CD8-positive, alpha-beta memory T cell (primary cell): ENCODE measurements around the gene RTN4RL2. TPM values are rescaled to one million over a fixed set of nuclear protein-coding genes. Genes with fewer than 3 reads are reported as not detected.
A peak's percentile ranks its signal among the peaks of the same experiment; 100 is the strongest.

Experiments
- CTCF ChIA-PET: fragments of 350-600 bp; sonication (Branson Sonifier 250); formaldehyde crosslinking; loops from one replicate; lab custom pipeline; 2021; ENCODE audit warnings: antibody characterized with exemption; lab: Charles Lee
- POLR2A ChIA-PET: fragments of 350-600 bp; sonication (Branson Sonifier 250); formaldehyde crosslinking; loops from one replicate; lab custom pipeline; 2021; ENCODE audit warnings: antibody characterized with exemption; lab: Charles Lee
- DNase-seq, 5 donors: peaks; one replicate each; pipeline versions ENCODE4 v3.0.0 to v3.0.0-alpha.2; 2020 to 2022; ENCODE audit warnings: mixed read lengths in 1 of 5
- H3K27ac ChIP-seq: one replicate; pipeline ENCODE4 v1.7.0; 2013; ENCODE audit warnings: low read depth, mild to moderate bottlenecking, low read length, moderate library complexity
- H3K27me3 ChIP-seq: 2 replicates; pipeline ENCODE4 v1.7.0; 2013; ENCODE audit warnings: low read length, mild to moderate bottlenecking; ENCODE audit not compliant: insufficient read depth, poor library complexity, severe bottlenecking
- H3K36me3 ChIP-seq: 2 replicates; pipeline ENCODE4 v1.7.0; 2013; ENCODE audit warnings: mild to moderate bottlenecking, low read length, moderate library complexity; ENCODE audit not compliant: insufficient read depth
- H3K4me1 ChIP-seq: 2 replicates; pipeline ENCODE4 v1.7.0; 2013; ENCODE audit warnings: mild to moderate bottlenecking, low read length, moderate library complexity; ENCODE audit not compliant: insufficient read depth
- H3K4me3 ChIP-seq: 2 replicates; pipeline ENCODE4 v1.7.0; 2013; ENCODE audit warnings: mild to moderate bottlenecking, low read length
- H3K9me3 ChIP-seq: 2 replicates; pipeline ENCODE4 v1.7.0; 2013; ENCODE audit warnings: mild to moderate bottlenecking, low read length
- H3K27ac Mint-ChIP-seq, 8 donors: one replicate each; pipeline ENCODE4 v1.8.0; 2020 to 2021; ENCODE audit warnings: mixed read lengths in 8 of 8, mild to moderate bottlenecking in 6 of 8, inconsistent platforms in 3 of 8, moderate library complexity in 3 of 8
- H3K27me3 Mint-ChIP-seq, 2 donors: one replicate each; pipeline ENCODE4 v1.8.0; 2020 to 2021; ENCODE audit warnings: mixed read lengths in 2 of 2, mild to moderate bottlenecking in 1 of 2, moderate library complexity in 1 of 2
- H3K36me3 Mint-ChIP-seq, 3 donors: one replicate each; pipeline ENCODE4 v1.8.0; 2020 to 2021; ENCODE audit warnings: mixed read lengths in 3 of 3, inconsistent platforms in 1 of 3, mild to moderate bottlenecking in 1 of 3
- H3K4me1 Mint-ChIP-seq, 3 donors: one replicate each; pipeline ENCODE4 v1.8.0; 2020 to 2021; ENCODE audit warnings: mixed read lengths in 3 of 3, inconsistent platforms in 1 of 3, mild to moderate bottlenecking in 1 of 3
- H3K4me3 Mint-ChIP-seq, 7 donors: one replicate each; pipeline ENCODE4 v1.8.0; 2020 to 2021; ENCODE audit warnings: mixed read lengths in 7 of 7, mild to moderate bottlenecking in 6 of 7, moderate library complexity in 4 of 7, inconsistent platforms in 2 of 7
- H3K9me3 Mint-ChIP-seq, 5 donors: one replicate each; pipeline ENCODE4 v1.8.0; 2020 to 2022; ENCODE audit warnings: mixed read lengths in 5 of 5, mild to moderate bottlenecking in 3 of 5, moderate library complexity in 2 of 5, inconsistent platforms in 1 of 5
- polyA plus RNA-seq: library from polyadenylated mRNA; unstranded; fragments of 300-500 nt; fragmentation: Illumina TruSeq; gene quantifications from one replicate; pipeline ENCODE4 v1.2.3, GENCODE V29; 2021
- total RNA-seq, 2 experiments: library from RNA; stranded (reverse); gene quantifications; one replicate each; pipeline ENCODE4 v1.2.3, GENCODE V29; 2021

The RTN4RL2 gene
- total and polyA plus RNA-seq, 3 experiments from 2014 or later: 0.24 to 0.28 (median 0.27) TPM

- H3K36me3 ChIP-seq: peaks cover 22% of the 10 kb centered on the region
- no peak overlapping the region for H3K27ac ChIP-seq
- no peak overlapping the region for H3K4me3 ChIP-seq
- no peak for DNase-seq
- no peaks in the 10 kb centered on the region for H3K9me3 Mint-ChIP-seq
- ChIA-PET CTCF (interaction anchor here (1.8 kb wide), 1 partner anchor 37 kb away, joined by 9 read pairs; no protein-coding TSS in a partner anchor), POLR2A (interaction anchor here (0.6 kb wide), 1 partner anchor 29 kb away, joined by 5 read pairs; no protein-coding TSS in a partner anchor)
- H3K27me3 Mint-ChIP-seq: no peaks in the 10 kb centered on the region
- no peak overlapping the region for H3K4me3 Mint-ChIP-seq
- H3K4me1 ChIP-seq: peaks cover 25% of the 10 kb centered on the region
- H3K9me3 ChIP-seq: no peaks in the 10 kb centered on the region
- H3K36me3 Mint-ChIP-seq: peaks cover 2 to 49% (median 9%) of the 10 kb centered on the region in 3 donors
- H3K27me3 ChIP-seq: no peaks in the 10 kb centered on the region
- peaks cover 39 to 58% (median 49%) of the 10 kb centered on the region in 3 donors for H3K4me1 Mint-ChIP-seq
- H3K27ac Mint-ChIP-seq: peak overlapping the region in 2 of 8 donors; percentile 15 to 56
Measured at GRCh38 chr11:57421066-57421465, 39.3 kb upstream of the RTN4RL2 start.

- peak overlapping the region in 1 of 7 donors; percentile 28 for H3K4me3 Mint-ChIP-seq
- no peaks in the 10 kb centered on the region for H3K9me3 Mint-ChIP-seq
- peak overlapping the region in 5 of 8 donors; percentile 43 to 96 (median 56) for H3K27ac Mint-ChIP-seq
- H3K4me3 ChIP-seq: no peak overlapping the region
- H3K27me3 ChIP-seq: no peaks in the 10 kb centered on the region
- H3K4me1 Mint-ChIP-seq: peaks cover 45 to 65% (median 56%) of the 10 kb centered on the region in 3 donors
- peaks cover 0 to 42% (median 9%) of the 10 kb centered on the region in 3 donors for H3K36me3 Mint-ChIP-seq
- H3K36me3 ChIP-seq: peaks cover 14% of the 10 kb centered on the region
- ChIA-PET POLR2A (interaction anchor here (0.6 kb wide), 1 partner anchor 28 kb away, joined by 5 read pairs; no protein-coding TSS in a partner anchor), CTCF (interaction anchor here (1.8 kb wide), 1 partner anchor 36 kb away, joined by 9 read pairs; no protein-coding TSS in a partner anchor)
- DNase-seq: no peak
- H3K27ac ChIP-seq: no peak overlapping the region
- peaks cover 30% of the 10 kb centered on the region for H3K4me1 ChIP-seq
- no peaks in the 10 kb centered on the region for H3K9me3 ChIP-seq
- no peaks in the 10 kb centered on the region for H3K27me3 Mint-ChIP-seq
Measured at GRCh38 chr11:57421805-57422204, 38.5 kb upstream of the RTN4RL2 start.

GRCh38 chr11:57422669-57423068 is 37.7 kb upstream of the RTN4RL2 start:
- no peaks in the 10 kb centered on the region for H3K9me3 Mint-ChIP-seq

GRCh38 chr11:57424137-57424791 is 36.1 kb upstream of the RTN4RL2 start:
- Histone ChIP-seq H3K27me3 (no peaks in the 10 kb centered on the region), H3K36me3 (no peaks in the 10 kb centered on the region), H3K4me1 (peaks cover 35% of the 10 kb centered on the region), H3K9me3 (no peaks in the 10 kb centered on the region), H3K27ac (peak overlapping the region; percentile 68), H3K4me3 (peak overlapping the region; percentile 43)
- Mint-ChIP-seq H3K27ac (peak overlapping the region; percentile 92 to 97 (median 96)), H3K9me3 (no peaks in the 10 kb centered on the region), H3K36me3 (peaks cover 0 to 26% (median 2%) of the 10 kb centered on the region in 3 donors), H3K27me3 (no peaks in the 10 kb centered on the region), H3K4me3 (peak overlapping the region; percentile 75 to 94 (median 90)), H3K4me1 (peaks cover 52 to 70% (median 64%) of the 10 kb centered on the region in 3 donors)
- ChIA-PET CTCF (interaction anchor here (0.7 to 6.1 kb wide), 4 partner anchors 33 to 199 kb away, joined by 3 to 62 read pairs (median 4); partner anchors contain the start of gene UBE2L6), POLR2A (interaction anchor here (1.9 kb wide), 1 partner anchor 34 kb away, joined by 9 read pairs; no protein-coding TSS in a partner anchor)
- no peak for DNase-seq

More at GRCh38 chr11:57422669-57423068, 37.7 kb upstream of the RTN4RL2 start:
- Histone ChIP-seq H3K27me3 (no peaks in the 10 kb centered on the region), H3K9me3 (no peaks in the 10 kb centered on the region), H3K4me3 (no peak overlapping the region), H3K4me1 (peaks cover 35% of the 10 kb centered on the region), H3K36me3 (peaks cover 6% of the 10 kb centered on the region), H3K27ac (no peak overlapping the region)
- Mint-ChIP-seq H3K4me1 (peaks cover 52 to 73% (median 63%) of the 10 kb centered on the region in 3 donors), H3K27me3 (no peaks in the 10 kb centered on the region), H3K27ac (peak overlapping the region; percentile 61 to 97 (median 90)), H3K36me3 (peaks cover 0 to 33% (median 3%) of the 10 kb centered on the region in 3 donors), H3K4me3 (peak overlapping the region in 2 of 7 donors; percentile 14 to 27)
- DNase-seq: no peak
- POLR2A ChIA-PET: no interaction called here
- CTCF ChIA-PET: interaction anchor here (1.8 kb wide), 1 partner anchor 35 kb away, joined by 9 read pairs; no protein-coding TSS in a partner anchor

- peaks cover 52 to 69% (median 64%) of the 10 kb centered on the region in 3 donors for H3K4me1 Mint-ChIP-seq
- POLR2A ChIA-PET: interaction anchor here (1.9 to 2.2 kb wide), 2 partner anchors 33 to 90 kb away, joined by 6 to 9 read pairs; partner anchors contain the start of gene SSRP1
- Histone ChIP-seq H3K27me3 (no peaks in the 10 kb centered on the region), H3K27ac (peak overlapping the region; percentile 68), H3K9me3 (no peaks in the 10 kb centered on the region), H3K36me3 (no peaks in the 10 kb centered on the region), H3K4me1 (peaks cover 35% of the 10 kb centered on the region), H3K4me3 (peak overlapping the region; percentile 43)
- no peaks in the 10 kb centered on the region for H3K27me3 Mint-ChIP-seq
- H3K27ac Mint-ChIP-seq: peak overlapping the region; percentile 92 to 97 (median 96)
- no peaks in the 10 kb centered on the region for H3K9me3 Mint-ChIP-seq
- CTCF ChIA-PET: interaction anchor here (1.1 to 6.1 kb wide), 5 partner anchors 32 to 143 kb away, joined by 4 to 62 read pairs (median 4); partner anchors contain the start of genes RTN4RL2 and UBE2L6
- peak overlapping the region; percentile 75 to 94 (median 90) for H3K4me3 Mint-ChIP-seq
- DNase-seq: peak; percentile 63 to 96 (median 80)
- peaks cover 0 to 24% (median 2%) of the 10 kb centered on the region in 3 donors for H3K36me3 Mint-ChIP-seq
Measured at GRCh38 chr11:57424792-57425564, 35.4 kb upstream of the RTN4RL2 start.

- Histone ChIP-seq H3K9me3 (no peaks in the 10 kb centered on the region), H3K27ac (peak overlapping the region; percentile 68), H3K27me3 (no peaks in the 10 kb centered on the region), H3K4me1 (peaks cover 35% of the 10 kb centered on the region), H3K36me3 (no peaks in the 10 kb centered on the region), H3K4me3 (peak overlapping the region; percentile 43)
- H3K9me3 Mint-ChIP-seq: no peaks in the 10 kb centered on the region
- ChIA-PET CTCF (interaction anchor here (1.0 to 6.1 kb wide), 7 partner anchors 31 to 142 kb away, joined by 3 to 62 read pairs (median 4); partner anchors contain the start of genes RTN4RL2 and UBE2L6), POLR2A (interaction anchor here (1.9 to 2.2 kb wide), 2 partner anchors 33 to 90 kb away, joined by 6 to 9 read pairs; partner anchors contain the start of gene SSRP1)
- no peak for DNase-seq
- no peaks in the 10 kb centered on the region for H3K27me3 Mint-ChIP-seq
- H3K36me3 Mint-ChIP-seq: peaks cover 0 to 18% (median 2%) of the 10 kb centered on the region in 3 donors
- peak overlapping the region; percentile 88 to 94 (median 90) for H3K4me3 Mint-ChIP-seq
- peaks cover 52 to 67% (median 64%) of the 10 kb centered on the region in 3 donors for H3K4me1 Mint-ChIP-seq
- H3K27ac Mint-ChIP-seq: peak overlapping the region; percentile 92 to 97 (median 96)
Measured at GRCh38 chr11:57425565-57426438, 34.5 kb upstream of the RTN4RL2 start.
